ENCODE measurements around the gene GFY. TPM values are rescaled to one million over a fixed set of nuclear protein-coding genes. Genes with fewer than 3 reads are reported as not detected.

The GFY gene
- total RNA-seq, 1 donor from 2014 or later, result not detected

DNA sequence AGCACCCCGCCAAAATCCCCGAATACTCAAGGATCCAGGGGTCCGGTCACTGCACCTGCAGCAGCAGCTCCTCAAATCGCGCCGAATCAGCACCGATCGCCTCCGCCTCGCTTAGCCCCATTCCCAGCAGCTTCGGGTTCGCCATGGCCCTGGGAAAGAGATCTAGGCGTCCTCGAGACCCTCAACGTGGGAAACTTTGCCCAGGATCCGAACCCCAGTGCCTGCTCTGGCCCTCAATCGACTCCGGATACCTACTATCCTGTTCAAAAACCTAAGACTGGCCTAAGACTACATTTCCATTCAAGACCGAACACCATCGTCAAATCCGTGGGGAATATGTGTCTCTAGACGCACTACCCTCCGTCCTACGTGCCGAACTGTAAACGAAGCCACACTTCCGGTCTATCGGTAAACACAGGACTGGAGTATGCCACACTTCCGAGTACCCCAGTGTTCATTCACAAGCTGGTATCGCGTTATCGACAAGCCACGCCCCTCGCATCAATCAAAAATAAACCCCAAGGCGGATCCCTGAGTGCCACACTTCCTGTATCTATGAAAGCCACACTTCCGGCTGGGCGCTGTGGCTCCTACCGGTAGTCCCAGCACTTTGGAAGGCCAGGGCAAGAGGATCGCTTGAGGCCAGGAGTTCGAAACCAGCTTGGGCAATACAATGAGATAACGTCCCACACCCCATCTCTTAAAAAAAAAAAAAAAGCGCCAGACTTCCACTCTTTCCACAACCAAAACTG, 26.4 kb downstream of the GFY start, which contains the start of gene PIH1D1:
Gene PIH1D1 (minus strand): TSS at position 385 of the 752 bp plus-strand sequence. CDS start 240 bp downstream, at position 145.
- Histone ChIP-seq H2AFZ (ENCODE audit: low read depth, low read length) (peak within 1 kb of the TSS; percentile 88), H3K4me2 (ENCODE audit: low read length) (peak within 1 kb of the TSS; percentile 98), H3K9me3 (ENCODE audit: insufficient read depth, low read depth, low read length) (no peaks in the 10 kb centered on the region), H3K27me3 (ENCODE audit: insufficient read depth, low read length) (no peaks in the 10 kb centered on the region), H3K36me3 (ENCODE audit: insufficient read depth, low read length) (no peaks in the 10 kb centered on the region), H3K79me2 (ENCODE audit: insufficient read depth, low read length) (peaks cover 13% of the 10 kb centered on the region), H3K27ac (ENCODE audit: low read depth, low read length) (peak within 1 kb of the TSS; percentile 91), H3K9ac (ENCODE audit: low read length) (peak within 1 kb of the TSS; percentile 94), H3K4me3 (ENCODE audit: insufficient read depth, low read depth, low read length) (peak within 1 kb of the TSS; percentile 96), H4K20me1 (ENCODE audit: insufficient read depth, low read length) (peaks cover 4% of the 10 kb centered on the region), H3K4me1 (ENCODE audit: insufficient read depth, low read length) (peaks cover 8% of the 10 kb centered on the region)
- H3K9me3 Mint-ChIP-seq (ENCODE audit: unreplicated experiment), result no peaks in the 10 kb centered on the region
- FAIRE-seq (peak; percentile 92), DNase-seq (ENCODE audit: low read depth) (peak; percentile 98)
- peaks cover 13% of the 10 kb centered on the region for H3K36me3 Mint-ChIP-seq (ENCODE audit: low read depth, unreplicated experiment)
- H3K4me1 Mint-ChIP-seq (ENCODE audit: low read depth, unreplicated experiment), result peaks cover 5% of the 10 kb centered on the region
- H3K27ac Mint-ChIP-seq (ENCODE audit: unreplicated experiment), result peak within 1 kb of the TSS; percentile 100
- H3K27me3 Mint-ChIP-seq (ENCODE audit: low read depth, unreplicated experiment), result no peaks in the 10 kb centered on the region
- H3K4me3 Mint-ChIP-seq (ENCODE audit: unreplicated experiment), result peak within 1 kb of the TSS; percentile 98
- no peak for TF ChIP-seq EZH2 (IDR thresholded peaks at IDR 0.05; ENCODE audit: insufficient read depth, low read length)
- TF ChIP-seq, protein P1, sequence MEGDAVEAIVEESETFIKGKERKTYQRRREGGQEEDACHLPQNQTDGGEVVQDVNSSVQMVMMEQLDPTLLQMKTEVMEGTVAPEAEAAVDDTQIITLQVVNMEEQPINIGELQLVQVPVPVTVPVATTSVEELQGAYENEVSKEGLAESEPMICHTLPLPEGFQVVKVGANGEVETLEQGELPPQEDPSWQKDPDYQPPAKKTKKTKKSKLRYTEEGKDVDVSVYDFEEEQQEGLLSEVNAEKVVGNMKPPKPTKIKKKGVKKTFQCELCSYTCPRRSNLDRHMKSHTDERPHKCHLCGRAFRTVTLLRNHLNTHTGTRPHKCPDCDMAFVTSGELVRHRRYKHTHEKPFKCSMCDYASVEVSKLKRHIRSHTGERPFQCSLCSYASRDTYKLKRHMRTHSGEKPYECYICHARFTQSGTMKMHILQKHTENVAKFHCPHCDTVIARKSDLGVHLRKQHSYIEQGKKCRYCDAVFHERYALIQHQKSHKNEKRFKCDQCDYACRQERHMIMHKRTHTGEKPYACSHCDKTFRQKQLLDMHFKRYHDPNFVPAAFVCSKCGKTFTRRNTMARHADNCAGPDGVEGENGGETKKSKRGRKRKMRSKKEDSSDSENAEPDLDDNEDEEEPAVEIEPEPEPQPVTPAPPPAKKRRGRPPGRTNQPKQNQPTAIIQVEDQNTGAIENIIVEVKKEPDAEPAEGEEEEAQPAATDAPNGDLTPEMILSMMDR (IDR thresholded peaks at IDR 0.05; ENCODE audit: insufficient read depth, low read depth, low read length), result no peak

DNA sequence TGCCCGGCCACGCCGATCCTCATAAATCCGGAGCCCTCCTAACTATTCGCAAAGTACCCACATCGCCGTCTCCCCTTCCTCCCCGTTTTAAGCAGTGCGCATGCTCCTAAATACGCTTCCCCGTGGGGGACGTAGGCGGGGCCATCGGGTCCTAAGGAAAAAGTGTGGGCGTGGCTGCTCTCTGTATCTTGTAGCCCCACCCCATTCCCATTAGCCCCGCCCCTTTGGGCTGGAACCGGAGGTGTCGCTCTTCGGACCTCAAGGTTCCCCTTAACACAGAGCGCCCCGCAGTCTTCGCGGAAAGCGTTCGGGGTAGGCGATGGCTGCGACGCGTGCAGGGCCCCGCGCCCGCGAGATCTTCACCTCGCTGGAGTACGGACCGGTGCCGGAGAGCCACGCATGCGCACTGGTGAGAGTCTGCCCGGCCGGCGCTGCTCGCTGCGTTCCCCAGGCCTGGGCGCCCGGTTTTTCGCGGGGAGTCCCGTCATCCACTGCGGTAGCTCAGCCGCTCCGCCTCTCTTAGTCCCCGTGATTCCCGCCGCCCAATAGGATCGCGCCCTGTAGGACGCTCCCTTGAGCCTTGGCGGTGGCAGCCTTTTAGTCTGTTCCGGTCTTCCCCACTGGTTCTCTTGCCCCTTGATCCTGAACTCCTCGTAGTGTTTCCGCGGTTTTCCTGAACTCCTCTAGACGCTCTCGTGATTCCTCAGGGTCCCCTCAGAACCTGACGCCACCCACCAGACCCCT, 28.0 kb downstream of the GFY start, which contains the start of gene ALDH16A1:
Gene ALDH16A1 (plus strand): TSS at position 213 of the 744 bp plus-strand sequence. CDS start 107 bp downstream, at position 320.
- Histone ChIP-seq H3K27me3 (ENCODE audit: insufficient read depth, low read length) (no peaks in the 10 kb centered on the region), H3K36me3 (ENCODE audit: insufficient read depth, low read length) (no peaks in the 10 kb centered on the region), H3K4me2 (ENCODE audit: low read length) (peak within 1 kb of the TSS; percentile 98), H4K20me1 (ENCODE audit: insufficient read depth, low read length) (peaks cover 4% of the 10 kb centered on the region), H3K9ac (ENCODE audit: low read length) (peak within 1 kb of the TSS; percentile 94), H2AFZ (ENCODE audit: low read depth, low read length) (peak within 1 kb of the TSS; percentile 73), H3K79me2 (ENCODE audit: insufficient read depth, low read length) (peaks cover 13% of the 10 kb centered on the region), H3K4me3 (ENCODE audit: insufficient read depth, low read depth, low read length) (peak within 1 kb of the TSS; percentile 96), H3K27ac (ENCODE audit: low read depth, low read length) (peak within 1 kb of the TSS; percentile 91), H3K9me3 (ENCODE audit: insufficient read depth, low read depth, low read length) (no peaks in the 10 kb centered on the region), H3K4me1 (ENCODE audit: insufficient read depth, low read length) (peaks cover 8% of the 10 kb centered on the region)
- H3K36me3 Mint-ChIP-seq (ENCODE audit: low read depth, unreplicated experiment), result peaks cover 11% of the 10 kb centered on the region
- no peaks in the 10 kb centered on the region for H3K27me3 Mint-ChIP-seq (ENCODE audit: low read depth, unreplicated experiment)
- no peak for TF ChIP-seq EZH2 (IDR thresholded peaks at IDR 0.05; ENCODE audit: insufficient read depth, low read length)
- TF ChIP-seq, protein P1 (IDR thresholded peaks at IDR 0.05; ENCODE audit: insufficient read depth, low read depth, low read length), result no peak
- H3K4me1 Mint-ChIP-seq (ENCODE audit: low read depth, unreplicated experiment), result peaks cover 5% of the 10 kb centered on the region
- peak within 1 kb of the TSS; percentile 98 for H3K4me3 Mint-ChIP-seq (ENCODE audit: unreplicated experiment)
- H3K27ac Mint-ChIP-seq (ENCODE audit: unreplicated experiment), result peak within 1 kb of the TSS; percentile 100
- peak; percentile 89 for DNase-seq (ENCODE audit: low read depth)
- H3K9me3 Mint-ChIP-seq (ENCODE audit: unreplicated experiment), result no peaks in the 10 kb centered on the region
- FAIRE-seq, result no peak

All from astrocyte (in vitro differentiated cells and primary cell).